ENCODE results near the gene IFNA14. TPM values are rescaled to one million over a fixed set of nuclear protein-coding genes. Genes with fewer than 3 reads are reported as not detected.

The IFNA14 gene
- total RNA-seq, 1 experiment from 2014 or later: not detected

DNA sequence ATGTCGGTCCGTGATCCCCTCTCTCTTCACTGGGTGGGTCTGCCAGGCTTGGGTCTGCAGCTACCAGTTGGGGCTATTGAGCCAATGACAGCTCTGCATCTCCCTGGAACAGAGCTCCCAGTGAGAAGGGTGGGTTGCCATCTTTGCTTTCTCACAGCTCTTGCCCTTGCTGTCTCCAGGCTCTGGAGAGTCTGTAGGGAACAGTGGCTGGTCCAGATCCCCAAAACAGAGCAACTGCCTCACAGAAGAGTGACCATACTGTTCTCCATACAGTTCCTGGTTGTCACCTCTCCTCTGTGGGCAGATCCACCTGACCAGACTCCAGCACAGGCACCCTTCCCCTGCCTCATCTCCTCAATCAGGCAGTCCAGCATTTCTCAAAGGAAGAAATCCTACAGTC is 6.5 kb downstream of the IFNA14 start (continued):
- TF ChIP-seq, protein P1, sequence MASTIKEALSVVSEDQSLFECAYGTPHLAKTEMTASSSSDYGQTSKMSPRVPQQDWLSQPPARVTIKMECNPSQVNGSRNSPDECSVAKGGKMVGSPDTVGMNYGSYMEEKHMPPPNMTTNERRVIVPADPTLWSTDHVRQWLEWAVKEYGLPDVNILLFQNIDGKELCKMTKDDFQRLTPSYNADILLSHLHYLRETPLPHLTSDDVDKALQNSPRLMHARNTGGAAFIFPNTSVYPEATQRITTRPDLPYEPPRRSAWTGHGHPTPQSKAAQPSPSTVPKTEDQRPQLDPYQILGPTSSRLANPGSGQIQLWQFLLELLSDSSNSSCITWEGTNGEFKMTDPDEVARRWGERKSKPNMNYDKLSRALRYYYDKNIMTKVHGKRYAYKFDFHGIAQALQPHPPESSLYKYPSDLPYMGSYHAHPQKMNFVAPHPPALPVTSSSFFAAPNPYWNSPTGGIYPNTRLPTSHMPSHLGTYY (CRISPR knock-in tag; IDR thresholded peaks at IDR 0.05): no peak
- TF ChIP-seq JUN (CRISPR knock-in tag; IDR thresholded peaks at IDR 0.05) (no peak), KAT7 (CRISPR knock-in tag; IDR thresholded peaks at IDR 0.05; ENCODE audit: borderline replicate concordance) (no peak), TEAD4 (CRISPR knock-in tag; IDR thresholded peaks at IDR 0.05) (no peak), ZNF232 (CRISPR knock-in tag; IDR thresholded peaks at IDR 0.05) (no peak), SOX15 (CRISPR knock-in tag; IDR thresholded peaks at IDR 0.05) (no peak)
- TF ChIP-seq, protein P2, sequence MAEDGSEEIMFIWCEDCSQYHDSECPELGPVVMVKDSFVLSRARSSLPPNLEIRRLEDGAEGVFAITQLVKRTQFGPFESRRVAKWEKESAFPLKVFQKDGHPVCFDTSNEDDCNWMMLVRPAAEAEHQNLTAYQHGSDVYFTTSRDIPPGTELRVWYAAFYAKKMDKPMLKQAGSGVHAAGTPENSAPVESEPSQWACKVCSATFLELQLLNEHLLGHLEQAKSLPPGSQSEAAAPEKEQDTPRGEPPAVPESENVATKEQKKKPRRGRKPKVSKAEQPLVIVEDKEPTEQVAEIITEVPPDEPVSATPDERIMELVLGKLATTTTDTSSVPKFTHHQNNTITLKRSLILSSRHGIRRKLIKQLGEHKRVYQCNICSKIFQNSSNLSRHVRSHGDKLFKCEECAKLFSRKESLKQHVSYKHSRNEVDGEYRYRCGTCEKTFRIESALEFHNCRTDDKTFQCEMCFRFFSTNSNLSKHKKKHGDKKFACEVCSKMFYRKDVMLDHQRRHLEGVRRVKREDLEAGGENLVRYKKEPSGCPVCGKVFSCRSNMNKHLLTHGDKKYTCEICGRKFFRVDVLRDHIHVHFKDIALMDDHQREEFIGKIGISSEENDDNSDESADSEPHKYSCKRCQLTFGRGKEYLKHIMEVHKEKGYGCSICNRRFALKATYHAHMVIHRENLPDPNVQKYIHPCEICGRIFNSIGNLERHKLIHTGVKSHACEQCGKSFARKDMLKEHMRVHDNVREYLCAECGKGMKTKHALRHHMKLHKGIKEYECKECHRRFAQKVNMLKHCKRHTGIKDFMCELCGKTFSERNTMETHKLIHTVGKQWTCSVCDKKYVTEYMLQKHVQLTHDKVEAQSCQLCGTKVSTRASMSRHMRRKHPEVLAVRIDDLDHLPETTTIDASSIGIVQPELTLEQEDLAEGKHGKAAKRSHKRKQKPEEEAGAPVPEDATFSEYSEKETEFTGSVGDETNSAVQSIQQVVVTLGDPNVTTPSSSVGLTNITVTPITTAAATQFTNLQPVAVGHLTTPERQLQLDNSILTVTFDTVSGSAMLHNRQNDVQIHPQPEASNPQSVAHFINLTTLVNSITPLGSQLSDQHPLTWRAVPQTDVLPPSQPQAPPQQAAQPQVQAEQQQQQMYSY (CRISPR knock-in tag; IDR thresholded peaks at IDR 0.05): no peak
- TF ChIP-seq, protein P3, sequence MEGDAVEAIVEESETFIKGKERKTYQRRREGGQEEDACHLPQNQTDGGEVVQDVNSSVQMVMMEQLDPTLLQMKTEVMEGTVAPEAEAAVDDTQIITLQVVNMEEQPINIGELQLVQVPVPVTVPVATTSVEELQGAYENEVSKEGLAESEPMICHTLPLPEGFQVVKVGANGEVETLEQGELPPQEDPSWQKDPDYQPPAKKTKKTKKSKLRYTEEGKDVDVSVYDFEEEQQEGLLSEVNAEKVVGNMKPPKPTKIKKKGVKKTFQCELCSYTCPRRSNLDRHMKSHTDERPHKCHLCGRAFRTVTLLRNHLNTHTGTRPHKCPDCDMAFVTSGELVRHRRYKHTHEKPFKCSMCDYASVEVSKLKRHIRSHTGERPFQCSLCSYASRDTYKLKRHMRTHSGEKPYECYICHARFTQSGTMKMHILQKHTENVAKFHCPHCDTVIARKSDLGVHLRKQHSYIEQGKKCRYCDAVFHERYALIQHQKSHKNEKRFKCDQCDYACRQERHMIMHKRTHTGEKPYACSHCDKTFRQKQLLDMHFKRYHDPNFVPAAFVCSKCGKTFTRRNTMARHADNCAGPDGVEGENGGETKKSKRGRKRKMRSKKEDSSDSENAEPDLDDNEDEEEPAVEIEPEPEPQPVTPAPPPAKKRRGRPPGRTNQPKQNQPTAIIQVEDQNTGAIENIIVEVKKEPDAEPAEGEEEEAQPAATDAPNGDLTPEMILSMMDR (IDR thresholded peaks at IDR 0.05): no peak

DNA sequence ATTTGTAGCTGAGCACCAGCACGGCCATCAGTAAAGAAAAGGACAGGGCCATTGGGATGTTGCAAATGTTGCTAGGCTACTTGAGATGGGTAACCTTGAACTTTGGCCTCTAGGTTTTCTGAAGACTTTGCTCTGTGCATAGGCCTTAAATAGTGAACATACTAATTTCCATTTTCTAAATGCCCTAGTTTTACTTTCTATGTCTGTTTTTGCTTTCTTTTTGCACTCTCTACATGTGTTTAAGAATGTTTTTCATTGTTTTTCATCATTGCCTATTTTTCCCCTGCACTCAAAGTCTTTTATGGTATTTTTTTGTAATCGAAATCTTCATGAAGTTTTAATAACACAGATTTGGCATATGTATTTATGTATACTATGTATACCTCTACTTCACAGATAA is 11.7 kb downstream of the IFNA14 start, which contains the start of gene IFNA17:
IFNA17 (minus strand) TSS at position 101 of the 400 bp plus-strand sequence; CDS start at position 52, 49 bp downstream.
- Mint-ChIP-seq H3K4me1 (no peaks in the 10 kb centered on the region), H3K9me3 (peaks cover 5% of the 10 kb centered on the region; the same call in 1 of the 2 replicates), H3K4me3 (no peak within 1 kb of the TSS), H3K27ac (no peak within 1 kb of the TSS), H3K36me3 (no peaks in the 10 kb centered on the region), H3K27me3 (ENCODE audit: low read depth) (peaks cover 4% of the 10 kb centered on the region; the same call in 1 of the 2 replicates)
- ATAC-seq (no peak), DNase-seq (ENCODE audit: low spot score) (no peak)
- CTCF ChIA-PET: no interaction called here
- POLR2A ChIA-PET: no interaction called here
- TF ChIP-seq, protein P4, sequence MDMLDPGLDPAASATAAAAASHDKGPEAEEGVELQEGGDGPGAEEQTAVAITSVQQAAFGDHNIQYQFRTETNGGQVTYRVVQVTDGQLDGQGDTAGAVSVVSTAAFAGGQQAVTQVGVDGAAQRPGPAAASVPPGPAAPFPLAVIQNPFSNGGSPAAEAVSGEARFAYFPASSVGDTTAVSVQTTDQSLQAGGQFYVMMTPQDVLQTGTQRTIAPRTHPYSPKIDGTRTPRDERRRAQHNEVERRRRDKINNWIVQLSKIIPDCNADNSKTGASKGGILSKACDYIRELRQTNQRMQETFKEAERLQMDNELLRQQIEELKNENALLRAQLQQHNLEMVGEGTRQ (CRISPR knock-in tag; IDR thresholded peaks at IDR 0.05): no peak
- no peak for TF ChIP-seq ZNF423 (CRISPR knock-in tag; IDR thresholded peaks at IDR 0.05)
- TF ChIP-seq CBFB (CRISPR knock-in tag; IDR thresholded peaks at IDR 0.05; ENCODE audit: low read depth): no peak
- no peak for TF ChIP-seq ZNF396 (CRISPR knock-in tag; IDR thresholded peaks at IDR 0.05; ENCODE audit: borderline replicate concordance)
- TF ChIP-seq, protein P5, sequence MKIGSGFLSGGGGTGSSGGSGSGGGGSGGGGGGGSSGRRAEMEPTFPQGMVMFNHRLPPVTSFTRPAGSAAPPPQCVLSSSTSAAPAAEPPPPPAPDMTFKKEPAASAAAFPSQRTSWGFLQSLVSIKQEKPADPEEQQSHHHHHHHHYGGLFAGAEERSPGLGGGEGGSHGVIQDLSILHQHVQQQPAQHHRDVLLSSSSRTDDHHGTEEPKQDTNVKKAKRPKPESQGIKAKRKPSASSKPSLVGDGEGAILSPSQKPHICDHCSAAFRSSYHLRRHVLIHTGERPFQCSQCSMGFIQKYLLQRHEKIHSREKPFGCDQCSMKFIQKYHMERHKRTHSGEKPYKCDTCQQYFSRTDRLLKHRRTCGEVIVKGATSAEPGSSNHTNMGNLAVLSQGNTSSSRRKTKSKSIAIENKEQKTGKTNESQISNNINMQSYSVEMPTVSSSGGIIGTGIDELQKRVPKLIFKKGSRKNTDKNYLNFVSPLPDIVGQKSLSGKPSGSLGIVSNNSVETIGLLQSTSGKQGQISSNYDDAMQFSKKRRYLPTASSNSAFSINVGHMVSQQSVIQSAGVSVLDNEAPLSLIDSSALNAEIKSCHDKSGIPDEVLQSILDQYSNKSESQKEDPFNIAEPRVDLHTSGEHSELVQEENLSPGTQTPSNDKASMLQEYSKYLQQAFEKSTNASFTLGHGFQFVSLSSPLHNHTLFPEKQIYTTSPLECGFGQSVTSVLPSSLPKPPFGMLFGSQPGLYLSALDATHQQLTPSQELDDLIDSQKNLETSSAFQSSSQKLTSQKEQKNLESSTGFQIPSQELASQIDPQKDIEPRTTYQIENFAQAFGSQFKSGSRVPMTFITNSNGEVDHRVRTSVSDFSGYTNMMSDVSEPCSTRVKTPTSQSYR (CRISPR knock-in tag; IDR thresholded peaks at IDR 0.05): no peak
- no peak for TF ChIP-seq ZNF121 (CRISPR knock-in tag; IDR thresholded peaks at IDR 0.05)
- TF ChIP-seq GABPB1 (CRISPR knock-in tag; IDR thresholded peaks at IDR 0.05): no peak
- TF ChIP-seq, protein P6, sequence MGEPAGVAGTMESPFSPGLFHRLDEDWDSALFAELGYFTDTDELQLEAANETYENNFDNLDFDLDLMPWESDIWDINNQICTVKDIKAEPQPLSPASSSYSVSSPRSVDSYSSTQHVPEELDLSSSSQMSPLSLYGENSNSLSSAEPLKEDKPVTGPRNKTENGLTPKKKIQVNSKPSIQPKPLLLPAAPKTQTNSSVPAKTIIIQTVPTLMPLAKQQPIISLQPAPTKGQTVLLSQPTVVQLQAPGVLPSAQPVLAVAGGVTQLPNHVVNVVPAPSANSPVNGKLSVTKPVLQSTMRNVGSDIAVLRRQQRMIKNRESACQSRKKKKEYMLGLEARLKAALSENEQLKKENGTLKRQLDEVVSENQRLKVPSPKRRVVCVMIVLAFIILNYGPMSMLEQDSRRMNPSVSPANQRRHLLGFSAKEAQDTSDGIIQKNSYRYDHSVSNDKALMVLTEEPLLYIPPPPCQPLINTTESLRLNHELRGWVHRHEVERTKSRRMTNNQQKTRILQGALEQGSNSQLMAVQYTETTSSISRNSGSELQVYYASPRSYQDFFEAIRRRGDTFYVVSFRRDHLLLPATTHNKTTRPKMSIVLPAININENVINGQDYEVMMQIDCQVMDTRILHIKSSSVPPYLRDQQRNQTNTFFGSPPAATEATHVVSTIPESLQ (CRISPR knock-in tag; IDR thresholded peaks at IDR 0.05): no peak
- TF ChIP-seq, protein P7, sequence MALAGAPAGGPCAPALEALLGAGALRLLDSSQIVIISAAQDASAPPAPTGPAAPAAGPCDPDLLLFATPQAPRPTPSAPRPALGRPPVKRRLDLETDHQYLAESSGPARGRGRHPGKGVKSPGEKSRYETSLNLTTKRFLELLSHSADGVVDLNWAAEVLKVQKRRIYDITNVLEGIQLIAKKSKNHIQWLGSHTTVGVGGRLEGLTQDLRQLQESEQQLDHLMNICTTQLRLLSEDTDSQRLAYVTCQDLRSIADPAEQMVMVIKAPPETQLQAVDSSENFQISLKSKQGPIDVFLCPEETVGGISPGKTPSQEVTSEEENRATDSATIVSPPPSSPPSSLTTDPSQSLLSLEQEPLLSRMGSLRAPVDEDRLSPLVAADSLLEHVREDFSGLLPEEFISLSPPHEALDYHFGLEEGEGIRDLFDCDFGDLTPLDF (CRISPR knock-in tag; IDR thresholded peaks at IDR 0.05): no peak
- no peak for TF ChIP-seq FOXK1 (CRISPR knock-in tag; IDR thresholded peaks at IDR 0.05)
- TF ChIP-seq ZNF416 (CRISPR knock-in tag; IDR thresholded peaks at IDR 0.05): no peak
- TF ChIP-seq, protein P8, sequence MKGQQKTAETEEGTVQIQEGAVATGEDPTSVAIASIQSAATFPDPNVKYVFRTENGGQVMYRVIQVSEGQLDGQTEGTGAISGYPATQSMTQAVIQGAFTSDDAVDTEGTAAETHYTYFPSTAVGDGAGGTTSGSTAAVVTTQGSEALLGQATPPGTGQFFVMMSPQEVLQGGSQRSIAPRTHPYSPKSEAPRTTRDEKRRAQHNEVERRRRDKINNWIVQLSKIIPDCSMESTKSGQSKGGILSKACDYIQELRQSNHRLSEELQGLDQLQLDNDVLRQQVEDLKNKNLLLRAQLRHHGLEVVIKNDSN (CRISPR knock-in tag; IDR thresholded peaks at IDR 0.05): no peak
- TF ChIP-seq, protein P9, sequence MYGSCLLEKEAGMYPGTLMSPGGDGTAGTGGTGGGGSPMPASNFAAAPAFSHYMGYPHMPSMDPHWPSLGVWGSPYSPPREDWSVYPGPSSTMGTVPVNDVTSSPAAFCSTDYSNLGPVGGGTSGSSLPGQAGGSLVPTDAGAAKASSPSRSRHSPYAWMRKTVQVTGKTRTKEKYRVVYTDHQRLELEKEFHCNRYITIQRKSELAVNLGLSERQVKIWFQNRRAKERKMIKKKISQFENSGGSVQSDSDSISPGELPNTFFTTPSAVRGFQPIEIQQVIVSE (CRISPR knock-in tag; IDR thresholded peaks at IDR 0.05; ENCODE audit: borderline replicate concordance): no peak
- no peak for TF ChIP-seq SP1 (CRISPR knock-in tag; conservative IDR thresholded peaks at IDR 0.05)
